DND-41 (cell line): ENCODE data around the gene CHD9NB.

Source experiments
- ATAC-seq: fragments of 200-7000 bp; cut with Tn5 transposase; 3 replicates; pipeline ENCODE4 v1.9.1; 2021; ENCODE audit warnings: low read depth; ENCODE audit not compliant: insufficient read depth
- DNase-seq: peaks from one replicate; pipeline ENCODE4 v3.0.0-alpha.2; 2020
- H2AFZ ChIP-seq: 2 replicates; pipeline ENCODE4 v1.6.0; 2012; ENCODE audit warnings: low read depth, low read length
- H3K27ac ChIP-seq: 2 replicates; pipeline ENCODE4 v1.5.1; 2012; ENCODE audit warnings: low read length, inconsistent platforms
- H3K27me3 ChIP-seq: fragments of 200-600 bp; sonication (generic); 2 replicates; pipeline ENCODE4 v1.6.0; 2012; ENCODE audit warnings: low read length, mild to moderate bottlenecking, inconsistent platforms; ENCODE audit not compliant: insufficient read depth, poor library complexity
- H3K36me3 ChIP-seq: 2 replicates; pipeline ENCODE4 v1.5.1; 2012; ENCODE audit warnings: low read length, inconsistent platforms; ENCODE audit not compliant: insufficient read depth
- H3K4me1 ChIP-seq: 2 replicates; pipeline ENCODE4 v1.5.1; 2012; ENCODE audit warnings: mild to moderate bottlenecking, low read length; ENCODE audit not compliant: insufficient read depth
- H3K4me2 ChIP-seq: 2 replicates; pipeline ENCODE4 v1.6.0; 2012; ENCODE audit warnings: mild to moderate bottlenecking, moderate library complexity, low read length, inconsistent platforms; ENCODE audit not compliant: insufficient read depth
- H3K4me3 ChIP-seq, 2 experiments: fragments of 200-600 bp in 1 of 2; shearing (Covaris generic) in 1 of 2; 2 replicates each; pipeline ENCODE4 v1.5.1; 2012 to 2016; ENCODE audit warnings: inconsistent platforms in 2 of 2, low read length in 2 of 2, mild to moderate bottlenecking in 2 of 2, low read depth in 1 of 2, moderate library complexity in 1 of 2
- H3K79me2 ChIP-seq: 2 replicates; pipeline ENCODE4 v1.6.0; 2012; ENCODE audit warnings: low read length, inconsistent platforms; ENCODE audit not compliant: insufficient read depth
- H3K9ac ChIP-seq: 2 replicates; pipeline ENCODE4 v1.6.0; 2012; ENCODE audit warnings: low read depth, mild to moderate bottlenecking, inconsistent platforms, low read length, moderate library complexity
- H3K9me3 ChIP-seq: 2 replicates; pipeline ENCODE4 v1.5.1; 2012; ENCODE audit warnings: low read length, moderate library complexity, mild to moderate bottlenecking, inconsistent platforms; ENCODE audit not compliant: insufficient read depth, severe bottlenecking
- H4K20me1 ChIP-seq: 2 replicates; pipeline ENCODE4 v1.6.0; 2012; ENCODE audit warnings: low read length; ENCODE audit not compliant: insufficient read depth
- EZH2 ChIP-seq: IDR thresholded peaks from 3 replicates; pipeline ENCODE4 v1.6.1; 2012; ENCODE audit warnings: borderline replicate concordance, low read depth, mild to moderate bottlenecking, moderate library complexity, low read length, inconsistent platforms; ENCODE audit not compliant: severe bottlenecking
- TF ChIP-seq, protein P1 (sequence below): IDR thresholded peaks from 2 replicates; pipeline ENCODE4 v1.5.1; 2012; ENCODE audit warnings: borderline replicate concordance, low read length, moderate library complexity, mild to moderate bottlenecking; ENCODE audit not compliant: poor library complexity, severe bottlenecking; ENCODE audit errors: extremely low read depth

CHD9NB gene

DNA sequence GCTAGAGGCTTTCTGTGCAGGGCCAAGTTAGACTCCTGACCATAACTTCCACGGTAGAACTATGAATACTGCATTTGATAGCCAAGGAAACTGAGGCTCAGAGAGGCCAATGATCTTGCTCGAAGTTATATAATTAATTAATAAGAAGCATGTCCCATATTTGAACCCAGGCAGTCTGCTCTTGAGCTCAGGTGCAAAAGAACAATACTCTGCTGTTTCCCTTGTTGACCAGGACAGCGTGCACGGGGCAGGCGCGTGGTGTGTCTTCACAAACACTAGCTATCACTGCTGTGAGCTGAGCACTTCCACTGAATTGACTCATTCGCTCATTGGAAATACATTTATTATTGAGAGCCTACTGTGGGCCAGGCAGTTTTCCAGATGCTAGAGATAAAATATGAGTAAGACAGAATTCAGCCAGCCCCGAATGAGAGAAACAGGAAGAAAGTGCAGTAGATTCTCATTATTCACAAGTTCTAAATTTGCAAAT lies 3.7 kb upstream of the CHD9NB start:
- no peak overlapping the region; the same call in 1 of the 2 replicates for H2AFZ ChIP-seq
- no peak for ATAC-seq
- peak overlapping the region in 1 of 2 experiments; percentile 85; a peak in 2 of 4 replicates for H3K4me3 ChIP-seq
- H3K9ac ChIP-seq: peak overlapping the region; percentile 78
- H3K4me1 ChIP-seq: peaks cover 54% of the 10 kb centered on the region
- peaks cover 65% of the 10 kb centered on the region for H3K79me2 ChIP-seq
- H3K36me3 ChIP-seq: 0 out of 2 replicates have a peak, but pooled peaks cover 2% of the 10 kb centered on the region
- TF ChIP-seq, protein P1, sequence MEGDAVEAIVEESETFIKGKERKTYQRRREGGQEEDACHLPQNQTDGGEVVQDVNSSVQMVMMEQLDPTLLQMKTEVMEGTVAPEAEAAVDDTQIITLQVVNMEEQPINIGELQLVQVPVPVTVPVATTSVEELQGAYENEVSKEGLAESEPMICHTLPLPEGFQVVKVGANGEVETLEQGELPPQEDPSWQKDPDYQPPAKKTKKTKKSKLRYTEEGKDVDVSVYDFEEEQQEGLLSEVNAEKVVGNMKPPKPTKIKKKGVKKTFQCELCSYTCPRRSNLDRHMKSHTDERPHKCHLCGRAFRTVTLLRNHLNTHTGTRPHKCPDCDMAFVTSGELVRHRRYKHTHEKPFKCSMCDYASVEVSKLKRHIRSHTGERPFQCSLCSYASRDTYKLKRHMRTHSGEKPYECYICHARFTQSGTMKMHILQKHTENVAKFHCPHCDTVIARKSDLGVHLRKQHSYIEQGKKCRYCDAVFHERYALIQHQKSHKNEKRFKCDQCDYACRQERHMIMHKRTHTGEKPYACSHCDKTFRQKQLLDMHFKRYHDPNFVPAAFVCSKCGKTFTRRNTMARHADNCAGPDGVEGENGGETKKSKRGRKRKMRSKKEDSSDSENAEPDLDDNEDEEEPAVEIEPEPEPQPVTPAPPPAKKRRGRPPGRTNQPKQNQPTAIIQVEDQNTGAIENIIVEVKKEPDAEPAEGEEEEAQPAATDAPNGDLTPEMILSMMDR: no peak
- no peak for TF ChIP-seq EZH2
- H3K9me3 ChIP-seq: no peaks in the 10 kb centered on the region
- peak overlapping the region; percentile 92 for H3K4me2 ChIP-seq
- no peaks in the 10 kb centered on the region; the same call in 1 of the 2 replicates for H4K20me1 ChIP-seq
- H3K27ac ChIP-seq: peak overlapping the region; percentile 88
- no peaks in the 10 kb centered on the region for H3K27me3 ChIP-seq
- no peak for DNase-seq

DNA sequence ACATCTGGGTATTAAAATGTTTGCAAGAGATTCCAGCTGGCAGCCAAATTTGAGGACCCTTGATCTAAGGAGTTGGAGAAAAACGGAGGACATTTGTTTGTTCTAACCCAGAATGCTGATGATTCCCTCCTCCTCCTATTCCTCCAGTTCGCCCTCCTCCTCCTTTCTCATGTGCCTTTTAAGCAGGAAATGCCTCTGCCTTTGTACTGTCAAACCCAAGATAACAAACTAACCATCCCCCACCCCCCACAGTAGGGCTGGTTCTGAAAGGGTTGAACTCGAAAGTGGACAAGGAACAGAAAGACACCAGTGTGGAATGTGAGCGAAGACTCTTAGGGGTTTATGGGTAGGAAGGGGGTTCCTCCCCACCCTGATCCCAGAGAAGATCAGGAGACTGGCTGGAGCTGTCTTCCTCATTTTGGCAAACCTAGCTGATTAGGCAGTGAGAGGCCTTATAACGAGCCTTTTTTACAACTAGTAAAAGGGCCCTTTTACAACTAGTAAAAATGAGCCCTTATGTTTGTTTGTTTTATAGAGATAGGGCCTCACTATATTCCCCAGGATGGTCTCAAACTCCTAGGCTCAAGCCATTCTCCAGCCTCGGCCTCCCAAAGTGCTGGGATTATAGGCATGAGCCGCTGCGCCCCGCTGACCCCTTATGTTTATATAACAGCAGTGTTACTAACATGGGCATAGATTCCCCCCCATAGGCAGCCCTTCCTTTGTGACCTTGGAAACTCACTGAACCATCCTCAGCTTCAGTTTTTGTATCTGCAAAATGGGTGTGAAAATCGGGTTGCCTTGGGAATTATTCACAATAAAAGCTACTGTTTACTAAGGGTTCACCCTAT lies 3.1 kb upstream of the CHD9NB start:
- H3K27ac ChIP-seq: peak overlapping the region; percentile 88
- peak; percentile 30 for ATAC-seq
- peak; percentile 66 for DNase-seq
- H3K9ac ChIP-seq: peak overlapping the region; percentile 78
- peak overlapping the region; percentile 85 for H2AFZ ChIP-seq
- 0 out of 2 replicates have a peak, but pooled peaks cover 2% of the 10 kb centered on the region for H3K36me3 ChIP-seq
- peak overlapping the region; percentile 92 for H3K4me2 ChIP-seq
- H3K27me3 ChIP-seq: no peaks in the 10 kb centered on the region
- no peak for TF ChIP-seq EZH2
- TF ChIP-seq, protein P1: no peak
- no peaks in the 10 kb centered on the region; the same call in 1 of the 2 replicates for H4K20me1 ChIP-seq
- no peaks in the 10 kb centered on the region for H3K9me3 ChIP-seq
- peak overlapping the region; percentile 75 to 85 for H3K4me3 ChIP-seq
- H3K4me1 ChIP-seq: peaks cover 54% of the 10 kb centered on the region
- peaks cover 58% of the 10 kb centered on the region for H3K79me2 ChIP-seq

DNA sequence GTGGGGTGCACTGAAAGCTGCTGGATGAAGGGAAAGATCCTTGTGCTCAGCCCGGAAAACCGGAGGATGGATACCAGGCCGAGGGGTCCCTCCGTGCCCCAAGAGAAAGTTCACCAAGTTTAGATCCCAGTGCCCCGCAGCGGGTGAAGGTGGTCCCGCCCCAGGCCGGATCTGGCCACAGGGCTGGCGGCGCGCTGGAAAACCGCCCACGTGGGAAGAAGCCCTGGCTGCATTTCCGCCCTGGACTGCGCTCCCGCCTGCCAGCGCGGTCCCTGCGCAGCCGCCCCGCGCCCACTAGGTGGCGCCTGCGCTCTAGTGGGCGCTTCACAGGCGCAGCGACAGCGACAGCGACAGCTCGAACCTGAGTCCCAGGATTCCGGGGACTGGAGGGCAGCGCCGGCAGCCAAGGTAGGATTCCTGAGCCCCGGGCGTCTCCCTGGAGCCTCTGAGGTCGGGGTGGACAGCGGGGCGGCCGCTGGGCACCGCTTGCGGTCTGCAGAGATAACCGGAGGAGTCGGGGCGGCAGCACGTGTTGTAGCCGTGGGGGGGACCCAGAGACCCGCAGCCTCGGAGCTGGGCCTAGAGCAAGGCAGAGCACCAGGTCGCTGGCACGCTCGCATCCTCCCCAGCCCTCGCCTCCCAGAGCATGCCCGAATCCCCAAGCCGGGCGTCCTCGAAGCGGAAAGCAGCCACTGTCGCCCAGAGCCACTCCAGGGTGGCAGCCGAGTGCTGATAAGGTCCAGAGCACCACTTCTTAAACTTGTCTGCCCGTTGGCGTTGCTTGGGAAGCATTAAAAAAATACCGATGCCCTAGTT lies 2.2 kb upstream of the CHD9NB start, which contains the start of gene CHD9:
Gene CHD9, plus strand, starts transcription at position 322 of the 816 bp plus-strand sequence. CDS start 101,099 bp downstream, outside the sequence.
- Histone ChIP-seq H3K4me2 (peak within 1 kb of the TSS; percentile 92), H3K36me3 (no peaks in the 10 kb centered on the region), H3K4me1 (peaks cover 54% of the 10 kb centered on the region), H3K27ac (peak within 1 kb of the TSS; percentile 88), H4K20me1 (no peaks in the 10 kb centered on the region), H3K9me3 (no peaks in the 10 kb centered on the region), H3K79me2 (peaks cover 50% of the 10 kb centered on the region), H3K27me3 (no peaks in the 10 kb centered on the region), H3K9ac (peak within 1 kb of the TSS; percentile 78), H2AFZ (peak within 1 kb of the TSS; percentile 85), H3K4me3 (peak within 1 kb of the TSS; percentile 75 to 85)
- ATAC-seq (peak; percentile 89), DNase-seq (peak; percentile 84)
- TF ChIP-seq EZH2: no peak
- TF ChIP-seq, protein P1: peak; percentile 98
